ENCODE results near the gene KIF21A. TPM values are rescaled to one million over a fixed set of nuclear protein-coding genes. Genes with fewer than 3 reads are reported as not detected.

The KIF21A gene
- total RNA-seq, 2 donors from 2014 or later = 3.8 to 21.9 TPM

GRCh38 chr12:39275846-39276245 lies 167.1 kb downstream of the KIF21A start:
- Histone ChIP-seq H3K36me3 (no peaks in the 10 kb centered on the region), H3K27me3 (replicated peaks; ENCODE audit: insufficient read depth) (no peaks in the 10 kb centered on the region), H3K4me3 (no peak overlapping the region), H3K4me1 (ENCODE audit: control insufficient read depth in 1 of 2, low read depth in 2 of 2) (no peaks in the 10 kb centered on the region), H3K9me3 (no peaks in the 10 kb centered on the region), H3K27ac (no peak overlapping the region)
- ATAC-seq (ENCODE audit: insufficient number of reproducible peaks, low FRiP score, low read depth) (no peak), DNase-seq (ENCODE audit: low spot score) (no peak)
- no peak for TF ChIP-seq CTCF (IDR thresholded peaks at IDR 0.05)

GRCh38 chr12:39272871-39273655 lies 169.9 kb downstream of the KIF21A start:
- H3K27me3 ChIP-seq (replicated peaks; ENCODE audit: insufficient read depth) = no peaks in the 10 kb centered on the region
- ATAC-seq (ENCODE audit: insufficient number of reproducible peaks, low FRiP score, low read depth) = no peak
- no peaks in the 10 kb centered on the region for H3K36me3 ChIP-seq
- no peaks in the 10 kb centered on the region for H3K4me1 ChIP-seq (ENCODE audit: control insufficient read depth in 1 of 2, low read depth in 2 of 2)
- no peak for DNase-seq (ENCODE audit: low spot score)
- TF ChIP-seq CTCF (IDR thresholded peaks at IDR 0.05) = peak; percentile 50
- no peak overlapping the region for H3K4me3 ChIP-seq
- H3K9me3 ChIP-seq = no peaks in the 10 kb centered on the region
- H3K27ac ChIP-seq = no peak overlapping the region

GRCh38 chr12:39269492-39269891 lies 173.4 kb downstream of the KIF21A start:
- Histone ChIP-seq H3K27ac (no peak overlapping the region), H3K4me1 (ENCODE audit: control insufficient read depth in 1 of 2, low read depth in 2 of 2) (no peaks in the 10 kb centered on the region), H3K4me3 (no peak overlapping the region), H3K27me3 (replicated peaks; ENCODE audit: insufficient read depth) (no peaks in the 10 kb centered on the region), H3K36me3 (no peaks in the 10 kb centered on the region), H3K9me3 (no peaks in the 10 kb centered on the region)
- TF ChIP-seq CTCF (IDR thresholded peaks at IDR 0.05) = no peak
- ATAC-seq (ENCODE audit: insufficient number of reproducible peaks, low FRiP score, low read depth) (no peak), DNase-seq (ENCODE audit: low spot score) (no peak)

- DNase-seq (ENCODE audit: low spot score) (no peak), ATAC-seq (ENCODE audit: insufficient number of reproducible peaks, low FRiP score, low read depth) (no peak)
- Histone ChIP-seq H3K27ac (no peak overlapping the region), H3K4me1 (ENCODE audit: control insufficient read depth in 1 of 2, low read depth in 2 of 2) (no peaks in the 10 kb centered on the region), H3K4me3 (no peak overlapping the region), H3K27me3 (replicated peaks; ENCODE audit: insufficient read depth) (no peaks in the 10 kb centered on the region), H3K36me3 (no peaks in the 10 kb centered on the region), H3K9me3 (no peaks in the 10 kb centered on the region)
- no peak for TF ChIP-seq CTCF (IDR thresholded peaks at IDR 0.05)
Observed at GRCh38 chr12:39267886-39268285, 175.0 kb downstream of the KIF21A start.

GRCh38 chr12:39252628-39253027 lies 190.3 kb downstream of the KIF21A start:
- no peaks in the 10 kb centered on the region for H3K4me1 ChIP-seq (ENCODE audit: control insufficient read depth in 1 of 2, low read depth in 2 of 2)
- no peak for TF ChIP-seq CTCF (IDR thresholded peaks at IDR 0.05)
- no peak overlapping the region for H3K4me3 ChIP-seq
- no peaks in the 10 kb centered on the region for H3K36me3 ChIP-seq
- no peak overlapping the region for H3K27ac ChIP-seq
- no peaks in the 10 kb centered on the region for H3K9me3 ChIP-seq
- H3K27me3 ChIP-seq (replicated peaks; ENCODE audit: insufficient read depth) = no peaks in the 10 kb centered on the region
- ATAC-seq (ENCODE audit: insufficient number of reproducible peaks, low FRiP score, low read depth) (no peak), DNase-seq (ENCODE audit: low spot score) (no peak)

Other genes starting within 250 kb of the KIF21A start
- gene ABCD2, start 176.7 kb upstream of the KIF21A start, total RNA-seq = 1 to 10 TPM in 1 of 2 donors, under 1 TPM in 1; 0.71 to 1.1 TPM